Inflammatory macrophage (primary cell): ENCODE data around the gene BANF1.
"Not testable (repeated sequence)": the region's sequence is repeated elsewhere in the genome, so short reads cannot be mapped to it uniquely, and the experiment has no call there.

ENCODE experiments used
- DNase-seq, 2 donors: peaks; one replicate each; pipeline ENCODE4 v3.0.0-alpha.2; 2020 to 2022

BANF1 gene

GRCh38 chr11:65978391-65979238, 23.7 kb upstream of the BANF1 start:
- DNase-seq, result no peak

- no peak for DNase-seq
These were observed 23.0 kb upstream of the BANF1 start for GRCh38 chr11:65979261-65979759.

GRCh38 chr11:65981101-65981740, 21.1 kb upstream of the BANF1 start:
- no peak for DNase-seq

- DNase-seq, result no peak
These were observed 20.1 kb upstream of the BANF1 start for GRCh38 chr11:65981972-65982823.

- no peak for DNase-seq
These were observed 19.3 kb upstream of the BANF1 start for GRCh38 chr11:65982824-65983588.

GRCh38 chr11:65983589-65983987, 18.7 kb upstream of the BANF1 start:
- no peak for DNase-seq

- no peak for DNase-seq
These were observed 15.0 kb upstream of the BANF1 start for GRCh38 chr11:65987336-65987735.

GRCh38 chr11:65988791-65989592, 13.3 kb upstream of the BANF1 start:
- peak; percentile 97 for DNase-seq

- DNase-seq, result no peak
These were observed 10.2 kb upstream of the BANF1 start for GRCh38 chr11:65992056-65992455.

GRCh38 chr11:65997286-65997685, 5.0 kb upstream of the BANF1 start:
- DNase-seq, result no peak

- DNase-seq, result no peak
These were observed 434 bp downstream of the BANF1 start for GRCh38 chr11:66002648-66003225.

GRCh38 chr11:66003291-66003690, 988 bp downstream of the BANF1 start:
- DNase-seq, result no peak

- DNase-seq, result no peak
These were observed 1.9 kb downstream of the BANF1 start for GRCh38 chr11:66004186-66004585.

GRCh38 chr11:66006134-66006890, 4.0 kb downstream of the BANF1 start:
- DNase-seq, result no peak

GRCh38 chr11:66006891-66007176, 4.5 kb downstream of the BANF1 start:
- DNase-seq, result no peak

- no peak for DNase-seq
These were observed 4.9 kb downstream of the BANF1 start for GRCh38 chr11:66007201-66007634.

- DNase-seq, result no peak
These were observed 5.8 kb downstream of the BANF1 start for GRCh38 chr11:66008095-66008467.

- peak; percentile 34 to 57 for DNase-seq
These were observed 6.3 kb downstream of the BANF1 start for GRCh38 chr11:66008468-66009101.

- not testable (repeated sequence) for DNase-seq
These were observed 7.7 kb downstream of the BANF1 start for GRCh38 chr11:66010036-66010435.

- DNase-seq, result no peak
These were observed 9.0 kb downstream of the BANF1 start for GRCh38 chr11:66011239-66011784.
